ENCODE measurements around the gene ADAMTS14. TPM values are rescaled to one million over a fixed set of nuclear protein-coding genes. Genes with fewer than 3 reads are reported as not detected.
"Not testable (repeated sequence)": the region's sequence is repeated elsewhere in the genome, so short reads cannot be mapped to it uniquely, and the experiment has no call there.

ADAMTS14 gene
- total RNA-seq, 2 donors from 2014 or later: 0.53 to 0.81 TPM

GRCh38 chr10:70758757-70759514 is 86.6 kb downstream of the ADAMTS14 start:
- DNase-seq (peak; percentile 72), ATAC-seq (peak; percentile 59 to 79)
- intact Hi-C loops (cut with DNase I): loop anchor here (1.0 to 10.0 kb wide), 4 partner anchors 208 to 304 kb away; no protein-coding TSS in a partner anchor

GRCh38 chr10:70759781-70760180 is 87.5 kb downstream of the ADAMTS14 start:
- DNase-seq: no peak
- peak in 1 of 2 donors; percentile 28 for ATAC-seq
- intact Hi-C loops (cut with DNase I): loop anchor here (2.0 to 10.0 kb wide), 4 partner anchors 123 to 305 kb away; no protein-coding TSS in a partner anchor

GRCh38 chr10:70760271-70760787 is 88.0 kb downstream of the ADAMTS14 start:
- no peak for DNase-seq
- intact Hi-C loops (cut with DNase I): loop anchor here in 1 of 2 donors (5.0 kb wide), 1 partner anchor 122 kb away; no protein-coding TSS in a partner anchor
- ATAC-seq: no peak

GRCh38 chr10:70761031-70761601 is 88.8 kb downstream of the ADAMTS14 start:
- intact Hi-C loops (cut with DNase I): loop anchor here in 1 of 2 donors (5.0 kb wide), 1 partner anchor 121 kb away; no protein-coding TSS in a partner anchor
- no peak for DNase-seq
- ATAC-seq: peak in 1 of 2 donors; percentile 42

- DNase-seq (no peak), ATAC-seq (no peak)
- intact Hi-C loops (cut with DNase I): loop anchor here in 1 of 2 donors (5.0 kb wide), 1 partner anchor 120 kb away; no protein-coding TSS in a partner anchor
Measured at GRCh38 chr10:70761727-70762350, 89.5 kb downstream of the ADAMTS14 start.

- ATAC-seq: peak in 1 of 2 donors; percentile 21
- no peak for DNase-seq
- intact Hi-C loops (cut with DNase I): loop anchor here in 1 of 2 donors (5.0 kb wide), 1 partner anchor 120 kb away; no protein-coding TSS in a partner anchor
Measured at GRCh38 chr10:70762441-70763175, 90.3 kb downstream of the ADAMTS14 start.

GRCh38 chr10:70763567-70763966 is 91.3 kb downstream of the ADAMTS14 start:
- ATAC-seq (no peak), DNase-seq (no peak)
- intact Hi-C loops (cut with DNase I): loop anchor here in 1 of 2 donors (5.0 kb wide), 1 partner anchor 119 kb away; no protein-coding TSS in a partner anchor

GRCh38 chr10:70765794-70766594 is 93.7 kb downstream of the ADAMTS14 start:
- no peak for ATAC-seq
- intact Hi-C loops (cut with DNase I): no loop called here
- no peak for DNase-seq

- DNase-seq; ATAC-seq; intact Hi-C loops (cut with DNase I): not testable (repeated sequence)
Measured at GRCh38 chr10:70768026-70768685, 95.8 kb downstream of the ADAMTS14 start.

GRCh38 chr10:70769121-70769520 is 96.8 kb downstream of the ADAMTS14 start:
- ATAC-seq (no peak), DNase-seq (no peak)
- intact Hi-C loops (cut with DNase I): no loop called here

- ATAC-seq: no peak
- intact Hi-C loops (cut with DNase I): no loop called here
Measured at GRCh38 chr10:70770001-70770400, 97.7 kb downstream of the ADAMTS14 start.

GRCh38 chr10:70770516-70770915 is 98.2 kb downstream of the ADAMTS14 start:
- ATAC-seq; DNase-seq; intact Hi-C loops (cut with DNase I): not testable (repeated sequence)

More at GRCh38 chr10:70770001-70770400, 97.7 kb downstream of the ADAMTS14 start:
- DNase-seq: no peak

GRCh38 chr10:70771311-70772194 is 99.2 kb downstream of the ADAMTS14 start:
- ATAC-seq: no peak
- no peak for DNase-seq
- intact Hi-C loops (cut with DNase I): no loop called here

- no peak for ATAC-seq
- no peak for DNase-seq
Measured at GRCh38 chr10:70772627-70773026, 100.3 kb downstream of the ADAMTS14 start.

GRCh38 chr10:70773461-70773860 is 101.2 kb downstream of the ADAMTS14 start:
- no peak for DNase-seq
- ATAC-seq: no peak
- intact Hi-C loops (cut with DNase I): no loop called here

More at GRCh38 chr10:70772627-70773026, 100.3 kb downstream of the ADAMTS14 start:
- intact Hi-C loops (cut with DNase I): no loop called here
